Measurements from ENCODE around the gene LDB3.

DNA sequence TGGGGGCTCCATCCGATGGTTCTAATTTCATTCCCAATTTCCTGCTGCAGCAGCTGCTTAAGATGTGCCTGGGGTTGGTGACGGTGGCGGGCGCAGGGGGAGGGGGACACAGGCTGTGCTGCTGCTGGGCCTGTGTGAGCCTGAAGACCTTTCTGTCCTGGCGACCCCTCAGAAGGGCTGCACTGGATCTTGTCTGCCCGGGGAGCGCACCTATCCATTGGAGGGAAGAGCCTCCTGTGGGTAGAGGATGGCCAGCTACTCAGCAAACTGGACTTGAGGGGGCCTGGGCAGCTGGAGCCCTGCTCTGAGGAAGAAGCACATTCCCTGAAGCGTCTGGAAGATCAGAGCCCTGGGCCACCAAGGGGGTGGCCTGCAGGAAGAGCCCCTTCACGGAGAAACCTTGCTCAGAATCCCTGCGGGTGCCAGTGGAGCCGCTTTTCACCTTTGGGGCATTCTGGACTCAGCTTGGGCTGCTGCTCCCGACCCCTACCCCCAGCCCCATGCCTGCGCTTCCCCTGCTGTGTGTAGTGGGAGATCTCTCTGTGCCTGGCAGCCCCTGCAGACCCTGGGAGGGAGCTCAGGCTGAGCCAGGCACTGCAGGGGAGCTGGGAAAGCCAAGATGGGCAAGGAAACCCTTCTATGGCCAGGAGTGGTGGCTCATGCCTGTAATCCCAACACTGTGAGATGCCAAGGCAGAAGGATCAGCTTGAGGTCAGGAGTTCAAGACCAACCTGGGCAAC, 17.8 kb downstream of the LDB3 start:
- TF ChIP-seq POLR2A (IDR thresholded peaks at IDR 0.05; ENCODE audit: low read length) (no peak), JUN (IDR thresholded peaks at IDR 0.05) (no peak), POLR2AphosphoS2 (conservative IDR thresholded peaks at IDR 0.05; ENCODE audit: low read length) (no peak), NR3C1 (IDR thresholded peaks at IDR 0.05) (no peak), CTCF (IDR thresholded peaks at IDR 0.05) (no peak), HDAC2 (IDR thresholded peaks at IDR 0.05) (no peak), KDM5A (IDR thresholded peaks at IDR 0.05) (no peak), MAZ (IDR thresholded peaks at IDR 0.05; ENCODE audit: borderline replicate concordance, low read depth, low read length) (no peak), ESRRA (IDR thresholded peaks at IDR 0.05; ENCODE audit: borderline replicate concordance, low read length) (no peak), SMC3 (IDR thresholded peaks at IDR 0.05) (no peak), EP300 (IDR thresholded peaks at IDR 0.05) (no peak), RAD21 (conservative IDR thresholded peaks at IDR 0.05 in 1 of 2, IDR thresholded peaks at IDR 0.05 in 1 of 2) (no peak)
- TF ChIP-seq, protein P1, sequence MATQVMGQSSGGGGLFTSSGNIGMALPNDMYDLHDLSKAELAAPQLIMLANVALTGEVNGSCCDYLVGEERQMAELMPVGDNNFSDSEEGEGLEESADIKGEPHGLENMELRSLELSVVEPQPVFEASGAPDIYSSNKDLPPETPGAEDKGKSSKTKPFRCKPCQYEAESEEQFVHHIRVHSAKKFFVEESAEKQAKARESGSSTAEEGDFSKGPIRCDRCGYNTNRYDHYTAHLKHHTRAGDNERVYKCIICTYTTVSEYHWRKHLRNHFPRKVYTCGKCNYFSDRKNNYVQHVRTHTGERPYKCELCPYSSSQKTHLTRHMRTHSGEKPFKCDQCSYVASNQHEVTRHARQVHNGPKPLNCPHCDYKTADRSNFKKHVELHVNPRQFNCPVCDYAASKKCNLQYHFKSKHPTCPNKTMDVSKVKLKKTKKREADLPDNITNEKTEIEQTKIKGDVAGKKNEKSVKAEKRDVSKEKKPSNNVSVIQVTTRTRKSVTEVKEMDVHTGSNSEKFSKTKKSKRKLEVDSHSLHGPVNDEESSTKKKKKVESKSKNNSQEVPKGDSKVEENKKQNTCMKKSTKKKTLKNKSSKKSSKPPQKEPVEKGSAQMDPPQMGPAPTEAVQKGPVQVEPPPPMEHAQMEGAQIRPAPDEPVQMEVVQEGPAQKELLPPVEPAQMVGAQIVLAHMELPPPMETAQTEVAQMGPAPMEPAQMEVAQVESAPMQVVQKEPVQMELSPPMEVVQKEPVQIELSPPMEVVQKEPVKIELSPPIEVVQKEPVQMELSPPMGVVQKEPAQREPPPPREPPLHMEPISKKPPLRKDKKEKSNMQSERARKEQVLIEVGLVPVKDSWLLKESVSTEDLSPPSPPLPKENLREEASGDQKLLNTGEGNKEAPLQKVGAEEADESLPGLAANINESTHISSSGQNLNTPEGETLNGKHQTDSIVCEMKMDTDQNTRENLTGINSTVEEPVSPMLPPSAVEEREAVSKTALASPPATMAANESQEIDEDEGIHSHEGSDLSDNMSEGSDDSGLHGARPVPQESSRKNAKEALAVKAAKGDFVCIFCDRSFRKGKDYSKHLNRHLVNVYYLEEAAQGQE (IDR thresholded peaks at IDR 0.05), result no peak

Data from A549 (cell line).